DOHH2 (cell line): Measurements from ENCODE around the gene MYDGF.
A peak's percentile ranks its signal among the peaks of the same experiment; 100 is the strongest.

Source experiments
- H3F3A ChIP-seq: fragments of 200-600 bp; sonication (generic), shearing (Covaris generic); 2 replicates; pipeline ENCODE4 v1.6.0; 2016; ENCODE audit warnings: antibody characterized with exemption, mild to moderate bottlenecking; ENCODE audit not compliant: control insufficient read depth, insufficient read depth
- H3K27ac ChIP-seq: fragments of 200-600 bp; sonication (generic); 2 replicates; pipeline ENCODE4 v1.5.1; 2014; ENCODE audit warnings: low read depth, mild to moderate bottlenecking, low read length, moderate library complexity
- H3K27me3 ChIP-seq: fragments of 200-600 bp; sonication (generic); 2 replicates; pipeline ENCODE4 v1.6.1; 2014; ENCODE audit warnings: mild to moderate bottlenecking, low read length, mixed read lengths; ENCODE audit not compliant: control insufficient read depth
- H3K36me3 ChIP-seq: fragments of 200-600 bp; sonication (generic); 2 replicates; pipeline ENCODE4 v1.6.1; 2014; ENCODE audit warnings: mild to moderate bottlenecking, low read length, moderate library complexity, mixed read lengths; ENCODE audit not compliant: control insufficient read depth
- H3K4me1 ChIP-seq: fragments of 200-600 bp; sonication (generic); 2 replicates; pipeline ENCODE4 v1.6.1; 2014; ENCODE audit warnings: mild to moderate bottlenecking, low read length, mixed read lengths; ENCODE audit not compliant: control insufficient read depth
- H3K4me2 ChIP-seq: fragments of 200-600 bp; sonication (generic); 2 replicates; pipeline ENCODE4 v1.6.0; 2014; ENCODE audit warnings: mild to moderate bottlenecking, low read length, moderate library complexity
- H3K4me3 ChIP-seq: fragments of 200-600 bp; sonication (generic); 2 replicates; pipeline ENCODE4 v1.5.1; 2014; ENCODE audit warnings: mild to moderate bottlenecking, low read length, mixed read lengths
- H3K79me2 ChIP-seq: fragments of 200-600 bp; sonication (generic); 2 replicates; pipeline ENCODE4 v1.6.1; 2014; ENCODE audit warnings: mild to moderate bottlenecking, low read length, mixed read lengths; ENCODE audit not compliant: control insufficient read depth
- H3K9me2 ChIP-seq: fragments of 200-600 bp; sonication (generic); replicated peaks from 2 replicates; pipeline ENCODE4 v1.6.1; 2014; ENCODE audit warnings: mild to moderate bottlenecking, low read length, mixed read lengths; ENCODE audit not compliant: control insufficient read depth
- H3K9me3 ChIP-seq: fragments of 200-600 bp; sonication (generic); 2 replicates; pipeline ENCODE4 v1.6.1; 2014; ENCODE audit warnings: antibody characterized with exemption, low read length, mixed read lengths; ENCODE audit not compliant: control insufficient read depth, insufficient read depth
- H4K20me1 ChIP-seq: fragments of 200-600 bp; sonication (generic); 2 replicates; pipeline ENCODE4 v1.6.0; 2014; ENCODE audit warnings: low read depth, mild to moderate bottlenecking, antibody characterized with exemption, low read length, moderate library complexity; ENCODE audit not compliant: control insufficient read depth, insufficient read depth
- CTCF ChIP-seq: fragments of 200-600 bp; sonication (generic); IDR thresholded peaks from one replicate; pipeline ENCODE4 v1.5.1; 2014; ENCODE audit warnings: antibody characterized with exemption, mild to moderate bottlenecking, low read depth, low read length; ENCODE audit not compliant: poor library complexity, severe bottlenecking
- EZH2phosphoT487 ChIP-seq: fragments of 200-600 bp; sonication (generic); IDR thresholded peaks from 2 replicates; pipeline ENCODE4 v1.6.1; 2017; ENCODE audit warnings: borderline replicate concordance, mild to moderate bottlenecking, antibody characterized with exemption, low read length, moderate library complexity, mixed read lengths

Gene MYDGF

DNA sequence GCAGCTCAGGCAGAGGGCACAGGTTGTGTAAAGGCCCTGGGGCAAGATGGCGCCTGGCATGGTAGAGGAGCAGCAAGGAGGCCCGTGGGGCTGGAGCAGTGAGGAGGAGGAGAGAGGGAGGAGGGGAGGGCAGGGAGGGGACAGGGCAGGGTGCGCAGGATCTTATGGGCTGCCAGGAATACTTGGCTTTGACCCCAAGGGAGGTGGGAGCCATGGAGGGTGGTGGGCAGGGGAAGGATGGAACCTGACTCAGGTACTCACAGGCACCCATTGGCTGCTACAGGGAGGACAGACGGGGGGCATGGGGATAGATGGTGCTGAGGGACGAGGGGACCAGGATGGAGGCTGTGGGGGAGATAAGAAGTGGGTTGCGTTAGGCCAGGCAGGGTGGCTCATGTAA lies 27.5 kb downstream of the MYDGF start:
- Histone ChIP-seq H3K4me3 (no peak overlapping the region), H3F3A (peaks cover 2% of the 10 kb centered on the region; the same call in 1 of the 2 replicates), H3K4me1 (peaks cover 18% of the 10 kb centered on the region), H3K27ac (no peak overlapping the region), H4K20me1 (no peaks in the 10 kb centered on the region), H3K9me3 (no peaks in the 10 kb centered on the region), H3K4me2 (no peak overlapping the region), H3K79me2 (peaks cover 8% of the 10 kb centered on the region), H3K9me2 (no peaks in the 10 kb centered on the region), H3K27me3 (no peaks in the 10 kb centered on the region), H3K36me3 (no peaks in the 10 kb centered on the region)
- no peak for TF ChIP-seq CTCF
- no peak for TF ChIP-seq EZH2phosphoT487

DNA sequence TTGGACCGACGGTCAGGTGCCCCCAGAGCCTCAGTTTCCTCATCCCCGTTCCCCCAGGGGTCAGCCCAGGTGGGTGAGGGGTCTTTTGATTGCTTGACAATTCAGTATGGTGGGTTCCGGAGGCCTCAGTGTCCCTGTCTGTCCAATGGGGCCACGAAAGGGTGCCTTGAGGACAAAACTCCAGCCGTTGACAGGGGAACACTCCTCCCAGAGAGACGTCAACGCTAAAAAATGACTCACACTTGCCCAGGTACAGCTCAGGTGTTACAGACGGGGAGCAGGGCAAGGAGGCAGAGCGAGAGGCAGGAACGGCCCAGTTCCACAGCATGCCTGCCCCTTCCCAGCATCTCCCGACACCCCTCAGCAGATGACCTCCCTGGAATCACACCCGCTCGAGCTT lies 29.0 kb downstream of the MYDGF start:
- TF ChIP-seq EZH2phosphoT487 (no peak), CTCF (no peak)
- H3K9me2 ChIP-seq = no peaks in the 10 kb centered on the region
- H3K9me3 ChIP-seq = no peaks in the 10 kb centered on the region
- no peaks in the 10 kb centered on the region for H3K36me3 ChIP-seq
- H3K4me3 ChIP-seq = no peak overlapping the region
- H3K79me2 ChIP-seq = peaks cover 8% of the 10 kb centered on the region
- no peaks in the 10 kb centered on the region for H4K20me1 ChIP-seq
- H3K27me3 ChIP-seq = no peaks in the 10 kb centered on the region
- peaks cover 2% of the 10 kb centered on the region; the same call in 1 of the 2 replicates for H3F3A ChIP-seq
- no peak overlapping the region for H3K4me2 ChIP-seq
- H3K4me1 ChIP-seq = peaks cover 23% of the 10 kb centered on the region
- H3K27ac ChIP-seq = no peak overlapping the region

GRCh38 chr19:4640247-4641000 lies 29.7 kb downstream of the MYDGF start:
- H3K27me3 ChIP-seq = 0 out of 2 replicates have a peak, but pooled peaks cover 3% of the 10 kb centered on the region
- no peaks in the 10 kb centered on the region for H3K9me2 ChIP-seq
- H3K9me3 ChIP-seq = no peaks in the 10 kb centered on the region
- TF ChIP-seq EZH2phosphoT487 (no peak), CTCF (no peak)
- H4K20me1 ChIP-seq = no peaks in the 10 kb centered on the region
- H3K79me2 ChIP-seq = peaks cover 8% of the 10 kb centered on the region
- H3K4me2 ChIP-seq = peak overlapping the region; percentile 100
- peaks cover 2% of the 10 kb centered on the region; the same call in 1 of the 2 replicates for H3F3A ChIP-seq
- H3K36me3 ChIP-seq = no peaks in the 10 kb centered on the region
- peaks cover 27% of the 10 kb centered on the region for H3K4me1 ChIP-seq
- H3K4me3 ChIP-seq = peak overlapping the region; percentile 97
- H3K27ac ChIP-seq = no peak overlapping the region
